ENCODE data around the gene CCDC167. TPM values are rescaled to one million over a fixed set of nuclear protein-coding genes. Genes with fewer than 3 reads are reported as not detected.
A peak's percentile ranks its signal among the peaks of the same experiment; 100 is the strongest.

Gene CCDC167
- total RNA-seq, 2 experiments from 2014 or later, result 7.3 to 8.0 TPM

- H3K4me1 ChIP-seq (ENCODE audit: insufficient read depth, low read length), result no peaks in the 10 kb centered on the region
- intact Hi-C loops (cut with DNase I, micrococcal nuclease), result no loop called here
- peaks cover 98% of the 10 kb centered on the region for H3K36me3 ChIP-seq (ENCODE audit: insufficient read depth, low read length)
- no peaks in the 10 kb centered on the region for H3K9me3 Mint-ChIP-seq
- no peak overlapping the region for H3K4me3 ChIP-seq (ENCODE audit: low read length)
- DNase-seq, result no peak
- CTCF ChIA-PET, result no interaction called here
- no peaks in the 10 kb centered on the region for H3K27me3 ChIP-seq (ENCODE audit: control insufficient read depth in 1 of 2, insufficient read depth in 2 of 2, low read length in 2 of 2)
- no peak for ATAC-seq (ENCODE audit: poor library complexity)
- POLR2A ChIA-PET, result no interaction called here
- no peak overlapping the region for H3K4me3 Mint-ChIP-seq
- H3K9me3 ChIP-seq (ENCODE audit: control insufficient read depth in 1 of 2, insufficient read depth in 1 of 2, low read length in 2 of 2), result no peaks in the 10 kb centered on the region
- H3K27ac ChIP-seq (ENCODE audit: low read depth in 1 of 2, low read length in 2 of 2), result no peak overlapping the region
- H3K4me1 Mint-ChIP-seq (ENCODE audit: low read depth), result no peaks in the 10 kb centered on the region
- H3K36me3 Mint-ChIP-seq (ENCODE audit: low read depth), result peaks cover 91% of the 10 kb centered on the region
- no peak overlapping the region for H3K27ac Mint-ChIP-seq
- no peak for TF ChIP-seq CTCF (IDR thresholded peaks at IDR 0.05)
- no peaks in the 10 kb centered on the region for H3K27me3 Mint-ChIP-seq
Measured at GRCh38 chr6:37477191-37477590, 22.5 kb downstream of the CCDC167 start.

- TF ChIP-seq CTCF (IDR thresholded peaks at IDR 0.05), result no peak
- Mint-ChIP-seq H3K4me1 (ENCODE audit: low read depth) (no peaks in the 10 kb centered on the region), H3K4me3 (no peak overlapping the region), H3K36me3 (ENCODE audit: low read depth) (peaks cover 94% of the 10 kb centered on the region), H3K27me3 (no peaks in the 10 kb centered on the region), H3K27ac (peak overlapping the region; percentile 36), H3K9me3 (no peaks in the 10 kb centered on the region)
- Histone ChIP-seq H3K27me3 (ENCODE audit: control insufficient read depth in 1 of 2, insufficient read depth in 2 of 2, low read length in 2 of 2) (no peaks in the 10 kb centered on the region), H3K27ac (ENCODE audit: low read depth in 1 of 2, low read length in 2 of 2) (no peak overlapping the region), H3K4me1 (ENCODE audit: insufficient read depth, low read length) (no peaks in the 10 kb centered on the region), H3K9me3 (ENCODE audit: control insufficient read depth in 1 of 2, insufficient read depth in 1 of 2, low read length in 2 of 2) (no peaks in the 10 kb centered on the region), H3K36me3 (ENCODE audit: insufficient read depth, low read length) (peaks cover 89% of the 10 kb centered on the region), H3K4me3 (ENCODE audit: low read length) (no peak overlapping the region)
- POLR2A ChIA-PET, result no interaction called here
- no peak for ATAC-seq (ENCODE audit: poor library complexity)
- CTCF ChIA-PET, result no interaction called here
- no peak for DNase-seq
- intact Hi-C loops (cut with DNase I, micrococcal nuclease), result no loop called here
Measured at GRCh38 chr6:37474316-37474715, 25.4 kb downstream of the CCDC167 start.

- no peak for TF ChIP-seq CTCF (IDR thresholded peaks at IDR 0.05)
- Histone ChIP-seq H3K9me3 (ENCODE audit: control insufficient read depth in 1 of 2, insufficient read depth in 1 of 2, low read length in 2 of 2) (no peaks in the 10 kb centered on the region), H3K4me3 (ENCODE audit: low read length) (no peak overlapping the region), H3K27me3 (ENCODE audit: control insufficient read depth in 1 of 2, insufficient read depth in 2 of 2, low read length in 2 of 2) (no peaks in the 10 kb centered on the region), H3K27ac (ENCODE audit: low read depth in 1 of 2, low read length in 2 of 2) (no peak overlapping the region), H3K4me1 (ENCODE audit: insufficient read depth, low read length) (no peaks in the 10 kb centered on the region), H3K36me3 (ENCODE audit: insufficient read depth, low read length) (peaks cover 81% of the 10 kb centered on the region)
- Mint-ChIP-seq H3K27me3 (no peaks in the 10 kb centered on the region), H3K9me3 (no peaks in the 10 kb centered on the region), H3K36me3 (ENCODE audit: low read depth) (peaks cover 86% of the 10 kb centered on the region), H3K4me1 (ENCODE audit: low read depth) (no peaks in the 10 kb centered on the region), H3K27ac (no peak overlapping the region), H3K4me3 (no peak overlapping the region)
- DNase-seq (no peak), ATAC-seq (ENCODE audit: poor library complexity) (no peak)
- intact Hi-C loops (cut with DNase I, micrococcal nuclease), result no loop called here
- ChIA-PET POLR2A (no interaction called here), CTCF (interaction anchor here (1.2 kb wide), 1 partner anchor 11 kb away, joined by 3 read pairs; no protein-coding TSS in a partner anchor)
Measured at GRCh38 chr6:37473364-37474095, 26.2 kb downstream of the CCDC167 start.
